ENCODE data around the gene KCNK10. TPM values are rescaled to one million over a fixed set of nuclear protein-coding genes. Genes with fewer than 3 reads are reported as not detected.

The KCNK10 gene
- total RNA-seq (2021; fragmentation: NEBNext Ultra II Directional; extraction: Animal tissue kit (Norgen Biotek cat#: 25700)) = not detected
- long read RNA-seq = 0 reads

- no peak for DNase-seq
- Mint-ChIP-seq H3K9me3 (no peaks in the 10 kb centered on the region), H3K4me3 (peak within 1 kb of the TSS; percentile 58), H3K36me3 (ENCODE audit: low read depth) (no peaks in the 10 kb centered on the region), H3K27me3 (ENCODE audit: insufficient read depth) (peaks cover 27% of the 10 kb centered on the region), H3K27ac (no peak within 1 kb of the TSS), H3K4me1 (ENCODE audit: low read depth) (no peaks in the 10 kb centered on the region)
- no peak for TF ChIP-seq CTCF (IDR thresholded peaks at IDR 0.05)
These were observed at the start of gene KCNK10 for GRCh38 chr14:88323086-88323522. Gene KCNK10 (minus strand): TSS chr14:88323269. CDS start chr14:88322798, 471 bp downstream.

- Mint-ChIP-seq H3K27ac (no peak overlapping the region), H3K27me3 (ENCODE audit: insufficient read depth) (peaks cover 7% of the 10 kb centered on the region), H3K9me3 (no peaks in the 10 kb centered on the region), H3K4me3 (no peak overlapping the region), H3K4me1 (ENCODE audit: low read depth) (no peaks in the 10 kb centered on the region), H3K36me3 (ENCODE audit: low read depth) (no peaks in the 10 kb centered on the region)
- DNase-seq = no peak
- TF ChIP-seq CTCF (IDR thresholded peaks at IDR 0.05) = no peak
These were observed 46.4 kb upstream of the KCNK10 start for GRCh38 chr14:88369496-88369895.

- H3K4me1 Mint-ChIP-seq (ENCODE audit: low read depth) = no peaks in the 10 kb centered on the region
- no peak for TF ChIP-seq CTCF (IDR thresholded peaks at IDR 0.05)
- DNase-seq = no peak
- no peaks in the 10 kb centered on the region for H3K36me3 Mint-ChIP-seq (ENCODE audit: low read depth)
- no peaks in the 10 kb centered on the region; the same call in 1 of the 2 replicates for H3K27me3 Mint-ChIP-seq (ENCODE audit: insufficient read depth)
- no peak overlapping the region for H3K27ac Mint-ChIP-seq
- H3K4me3 Mint-ChIP-seq = no peak overlapping the region; the same call in 1 of the 2 replicates
- H3K9me3 Mint-ChIP-seq = no peaks in the 10 kb centered on the region
These were observed 41.8 kb upstream of the KCNK10 start for GRCh38 chr14:88364710-88365413.

GRCh38 chr14:88363644-88364043 is 40.6 kb upstream of the KCNK10 start:
- no peaks in the 10 kb centered on the region; the same call in 1 of the 2 replicates for H3K27me3 Mint-ChIP-seq (ENCODE audit: insufficient read depth)
- H3K27ac Mint-ChIP-seq = no peak overlapping the region
- H3K4me1 Mint-ChIP-seq (ENCODE audit: low read depth) = no peaks in the 10 kb centered on the region
- H3K9me3 Mint-ChIP-seq = no peaks in the 10 kb centered on the region
- no peak for TF ChIP-seq CTCF (IDR thresholded peaks at IDR 0.05)
- no peaks in the 10 kb centered on the region for H3K36me3 Mint-ChIP-seq (ENCODE audit: low read depth)
- no peak for DNase-seq
- H3K4me3 Mint-ChIP-seq = no peak overlapping the region

- Mint-ChIP-seq H3K4me1 (ENCODE audit: low read depth) (no peaks in the 10 kb centered on the region), H3K27ac (no peak overlapping the region), H3K9me3 (no peaks in the 10 kb centered on the region), H3K36me3 (ENCODE audit: low read depth) (no peaks in the 10 kb centered on the region), H3K27me3 (ENCODE audit: insufficient read depth) (peaks cover 2% of the 10 kb centered on the region; the same call in 1 of the 2 replicates), H3K4me3 (no peak overlapping the region)
- DNase-seq = no peak
- TF ChIP-seq CTCF (IDR thresholded peaks at IDR 0.05) = no peak
These were observed 36.4 kb upstream of the KCNK10 start for GRCh38 chr14:88359500-88359899.

All from HFFc6 (cell line).